Measurements from ENCODE around the gene PDLIM1.

DNA sequence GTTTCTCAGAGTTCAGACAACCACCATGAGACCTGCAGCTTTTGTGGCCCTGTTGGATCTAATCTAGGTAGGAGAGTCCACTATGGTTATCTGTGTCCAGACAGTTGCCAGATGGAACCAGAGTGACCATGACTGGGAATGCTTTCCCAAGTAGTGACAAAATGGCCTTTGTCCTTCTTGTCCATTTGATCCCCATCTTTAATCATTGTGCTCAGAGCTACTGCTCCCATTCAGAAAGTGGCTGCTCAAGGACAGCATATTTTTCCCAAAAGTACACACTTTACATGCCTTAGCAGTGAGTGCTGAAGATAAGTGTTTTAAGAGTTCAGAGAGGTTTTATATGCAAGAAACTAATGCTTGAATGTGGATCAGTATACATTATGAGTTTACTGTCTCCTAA is 102.2 kb downstream of the PDLIM1 start:
- TF ChIP-seq HMGXB4 (CRISPR knock-in tag; IDR thresholded peaks at IDR 0.05) (no peak), ZZZ3 (IDR thresholded peaks at IDR 0.05) (no peak), JUNB (CRISPR knock-in tag; conservative IDR thresholded peaks at IDR 0.05) (no peak), GABPA (tag; conservative IDR thresholded peaks at IDR 0.05; ENCODE audit: low read depth) (no peak), PBX2 (CRISPR knock-in tag; IDR thresholded peaks at IDR 0.05; ENCODE audit: low read depth) (no peak), PBX2 (tag; conservative IDR thresholded peaks at IDR 0.05; ENCODE audit: low read depth) (no peak), EZH2 (IDR thresholded peaks at IDR 0.05; ENCODE audit: borderline replicate concordance, low read depth, low read length) (no peak)
- TF ChIP-seq, protein P1, sequence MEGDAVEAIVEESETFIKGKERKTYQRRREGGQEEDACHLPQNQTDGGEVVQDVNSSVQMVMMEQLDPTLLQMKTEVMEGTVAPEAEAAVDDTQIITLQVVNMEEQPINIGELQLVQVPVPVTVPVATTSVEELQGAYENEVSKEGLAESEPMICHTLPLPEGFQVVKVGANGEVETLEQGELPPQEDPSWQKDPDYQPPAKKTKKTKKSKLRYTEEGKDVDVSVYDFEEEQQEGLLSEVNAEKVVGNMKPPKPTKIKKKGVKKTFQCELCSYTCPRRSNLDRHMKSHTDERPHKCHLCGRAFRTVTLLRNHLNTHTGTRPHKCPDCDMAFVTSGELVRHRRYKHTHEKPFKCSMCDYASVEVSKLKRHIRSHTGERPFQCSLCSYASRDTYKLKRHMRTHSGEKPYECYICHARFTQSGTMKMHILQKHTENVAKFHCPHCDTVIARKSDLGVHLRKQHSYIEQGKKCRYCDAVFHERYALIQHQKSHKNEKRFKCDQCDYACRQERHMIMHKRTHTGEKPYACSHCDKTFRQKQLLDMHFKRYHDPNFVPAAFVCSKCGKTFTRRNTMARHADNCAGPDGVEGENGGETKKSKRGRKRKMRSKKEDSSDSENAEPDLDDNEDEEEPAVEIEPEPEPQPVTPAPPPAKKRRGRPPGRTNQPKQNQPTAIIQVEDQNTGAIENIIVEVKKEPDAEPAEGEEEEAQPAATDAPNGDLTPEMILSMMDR (IDR thresholded peaks at IDR 0.05 in 2 of 3, conservative IDR thresholded peaks at IDR 0.05 in 1 of 3; ENCODE audit: insufficient read depth in 2 of 3, low read depth in 1 of 3, low read length in 3 of 3): no peak
- TF ChIP-seq, protein P2, sequence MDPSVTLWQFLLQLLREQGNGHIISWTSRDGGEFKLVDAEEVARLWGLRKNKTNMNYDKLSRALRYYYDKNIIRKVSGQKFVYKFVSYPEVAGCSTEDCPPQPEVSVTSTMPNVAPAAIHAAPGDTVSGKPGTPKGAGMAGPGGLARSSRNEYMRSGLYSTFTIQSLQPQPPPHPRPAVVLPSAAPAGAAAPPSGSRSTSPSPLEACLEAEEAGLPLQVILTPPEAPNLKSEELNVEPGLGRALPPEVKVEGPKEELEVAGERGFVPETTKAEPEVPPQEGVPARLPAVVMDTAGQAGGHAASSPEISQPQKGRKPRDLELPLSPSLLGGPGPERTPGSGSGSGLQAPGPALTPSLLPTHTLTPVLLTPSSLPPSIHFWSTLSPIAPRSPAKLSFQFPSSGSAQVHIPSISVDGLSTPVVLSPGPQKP (CRISPR knock-in tag; IDR thresholded peaks at IDR 0.05): no peak

All from K562 (cell line).